H1 (cell line): Measurements from ENCODE around the gene ALOX5AP. TPM values are rescaled to one million over a fixed set of nuclear protein-coding genes. Genes with fewer than 3 reads are reported as not detected.
"Not testable (repeated sequence)": the region's sequence is repeated elsewhere in the genome, so short reads cannot be mapped to it uniquely, and the experiment has no call there.

Experiments
- CTCF ChIA-PET: fragments of 300-600 bp; sonication (Branson Sonifier 250); formaldehyde crosslinking; loops from one replicate; lab custom pipeline; 2021; ENCODE audit not compliant: partially characterized antibody; lab: Charles Lee
- POLR2A ChIA-PET: fragments of 300-600 bp; sonication (Branson Sonifier 250); formaldehyde crosslinking; loops from one replicate; lab custom pipeline; 2021; ENCODE audit warnings: inconsistent platforms; ENCODE audit not compliant: partially characterized antibody; lab: Charles Lee
- DNase-seq, 2 experiments: peaks; one replicate each; pipeline versions ENCODE4 v3.0.0 to v3.0.0-alpha.2; 2010 to 2022; ENCODE audit warnings: low spot score in 2 of 2, low read depth in 1 of 2, mixed read lengths in 1 of 2
- FAIRE-seq: peaks from 2 replicates; lab custom pipeline; 2011; peaks lifted over from hg19 to GRCh38; lab: Jason Lieb, UNC
- H2AFZ ChIP-seq: 2 replicates; pipeline ENCODE4 v1.8.1; 2012; ENCODE audit warnings: low read length, inconsistent platforms
- H2AK5ac ChIP-seq: 2 replicates; pipeline ENCODE4 v1.6.1; 2013; ENCODE audit warnings: low read depth, low read length
- H2BK120ac ChIP-seq: replicated peaks from 2 replicates; pipeline ENCODE3; 2013; ENCODE audit warnings: low read depth, low read length, inconsistent platforms
- H2BK12ac ChIP-seq: 2 replicates; pipeline ENCODE4 v1.6.1; 2013; ENCODE audit warnings: low read depth, low read length
- H2BK15ac ChIP-seq: 2 replicates; pipeline ENCODE4 v1.6.1; 2013; ENCODE audit warnings: low read length
- H2BK20ac ChIP-seq: 2 replicates; pipeline ENCODE4 v1.6.1; 2013; ENCODE audit warnings: low read length
- H2BK5ac ChIP-seq: 2 replicates; pipeline ENCODE4 v1.6.1; 2013; ENCODE audit warnings: low read depth, low read length
- H3K14ac ChIP-seq: 2 replicates; pipeline ENCODE4 v1.6.1; 2013; ENCODE audit warnings: inconsistent platforms; ENCODE audit not compliant: insufficient read length
- H3K18ac ChIP-seq: 2 replicates; pipeline ENCODE4 v1.6.1; 2013; ENCODE audit warnings: low read length; ENCODE audit errors: extremely low read depth
- H3K23ac ChIP-seq: 2 replicates; pipeline ENCODE4 v1.6.1; 2013; ENCODE audit warnings: inconsistent platforms; ENCODE audit not compliant: insufficient read length
- H3K23me2 ChIP-seq: 2 replicates; pipeline ENCODE4 v1.6.1; 2013; ENCODE audit warnings: low read depth, low read length
- H3K27ac ChIP-seq: 2 replicates; pipeline ENCODE4 v1.6.1; 2011; ENCODE audit warnings: low read depth, low read length, inconsistent platforms
- H3K27me3 ChIP-seq, 4 experiments: replicated peaks in 1 of 4; 1 replicate in 1 of 4; 2 replicates in 3 of 4; pipeline versions ENCODE4 v1.6.1 to v1.8.1; 2011 to 2013; ENCODE audit warnings: low read length in 3 of 4, mild to moderate bottlenecking in 3 of 4, inconsistent platforms in 2 of 4, mixed read lengths in 2 of 4, moderate library complexity in 1 of 4; ENCODE audit not compliant: control insufficient read depth in 3 of 4, insufficient read depth in 3 of 4; ENCODE audit errors: extremely low read depth in 1 of 4
- H3K36me3 ChIP-seq, 4 experiments: 2 replicates each; pipeline versions ENCODE4 v1.6.1 to v1.8.1; 2011 to 2013; ENCODE audit warnings: mild to moderate bottlenecking in 4 of 4, low read length in 3 of 4, moderate library complexity in 2 of 4, control low read depth in 1 of 4, inconsistent platforms in 1 of 4; ENCODE audit not compliant: insufficient read depth in 4 of 4, control insufficient read depth in 2 of 4
- H3K4ac ChIP-seq: replicated peaks from 2 replicates; pipeline ENCODE3; 2013; ENCODE audit warnings: low read length, low read depth, mixed read lengths, inconsistent platforms; ENCODE audit not compliant: insufficient read length
- H3K4me1 ChIP-seq, 4 experiments: replicated peaks in 1 of 4; 1 replicate in 1 of 4; 2 replicates in 3 of 4; pipeline versions ENCODE4 v1.6.1 to v1.8.1; 2011 to 2013; ENCODE audit warnings: low read length in 3 of 4, inconsistent platforms in 2 of 4, mixed read lengths in 1 of 4; ENCODE audit not compliant: insufficient read depth in 4 of 4, control insufficient read depth in 3 of 4
- H3K4me2 ChIP-seq, 2 experiments: 2 replicates each; pipeline versions ENCODE4 v1.6.1 to v1.8.1; 2011 to 2013; ENCODE audit warnings: low read depth in 2 of 2, low read length in 2 of 2, control low read depth in 1 of 2, inconsistent platforms in 1 of 2, mild to moderate bottlenecking in 1 of 2; ENCODE audit not compliant: insufficient read depth in 1 of 2
- H3K4me3 ChIP-seq, 4 experiments: fragments of 200-600, 300-600 bp in 1 of 4; sonication (generic), shearing (Covaris generic), sonication (Bioruptor Twin) in 1 of 4; 2 replicates each; pipeline versions ENCODE4 v1.5.1 to v1.8.1; 2011 to 2016; ENCODE audit warnings: low read length in 4 of 4, low read depth in 3 of 4, control low read depth in 2 of 4, inconsistent platforms in 2 of 4, mild to moderate bottlenecking in 2 of 4, mixed read lengths in 1 of 4, moderate library complexity in 1 of 4; ENCODE audit not compliant: insufficient read depth in 2 of 4; ENCODE audit errors: extremely low read depth in 1 of 4
- H3K56ac ChIP-seq: replicated peaks from 2 replicates; pipeline ENCODE3; 2013; ENCODE audit warnings: low read depth, mild to moderate bottlenecking, mixed read lengths, low read length, inconsistent platforms; ENCODE audit not compliant: insufficient read length
- H3K79me1 ChIP-seq: 2 replicates; pipeline ENCODE4 v1.6.1; 2013; ENCODE audit warnings: low read depth, low read length, control low read depth
- H3K79me2 ChIP-seq, 2 experiments: 2 replicates each; pipeline versions ENCODE4 v1.6.1 to v1.8.1; 2012 to 2013; ENCODE audit warnings: low read length in 2 of 2, mild to moderate bottlenecking in 2 of 2, inconsistent platforms in 1 of 2; ENCODE audit not compliant: insufficient read depth in 2 of 2, control insufficient read depth in 1 of 2
- H3K9ac ChIP-seq, 4 experiments: replicated peaks in 1 of 4; 1 replicate in 1 of 4; 2 replicates in 3 of 4; pipeline versions ENCODE4 v1.6.1 to v1.8.1; 2011 to 2013; ENCODE audit warnings: low read depth in 3 of 4, low read length in 3 of 4, control low read depth in 2 of 4, mild to moderate bottlenecking in 2 of 4, moderate library complexity in 2 of 4, inconsistent platforms in 1 of 4; ENCODE audit errors: extremely low read depth in 1 of 4
- H3K9me3 ChIP-seq, 2 experiments: 2 replicates each; pipeline versions ENCODE4 v1.6.1 to v1.8.1; 2012 to 2013; ENCODE audit warnings: mild to moderate bottlenecking in 2 of 2, moderate library complexity in 2 of 2, control low read depth in 1 of 2, inconsistent platforms in 1 of 2, low read depth in 1 of 2, low read length in 1 of 2, mixed read lengths in 1 of 2; ENCODE audit not compliant: insufficient read depth in 2 of 2
- H4K20me1 ChIP-seq, 2 experiments: replicated peaks in 1 of 2; 2 replicates each; pipeline versions ENCODE3 to v1.8.1; 2011 to 2013; ENCODE audit warnings: inconsistent platforms in 2 of 2, low read length in 2 of 2, mild to moderate bottlenecking in 1 of 2; ENCODE audit not compliant: insufficient read depth in 2 of 2, control insufficient read depth in 1 of 2
- H4K5ac ChIP-seq: 2 replicates; pipeline ENCODE4 v1.6.1; 2013; ENCODE audit warnings: low read length, low read depth, mixed read lengths, inconsistent platforms; ENCODE audit not compliant: insufficient read length
- H4K8ac ChIP-seq: 2 replicates; pipeline ENCODE4 v1.8.0; 2013; ENCODE audit warnings: mild to moderate bottlenecking, moderate library complexity, low read length, inconsistent platforms; ENCODE audit not compliant: insufficient read depth; ENCODE audit errors: extremely low read depth
- H4K91ac ChIP-seq: replicated peaks from 2 replicates; pipeline ENCODE3; 2013; ENCODE audit warnings: low read length, mixed read lengths, inconsistent platforms; ENCODE audit not compliant: insufficient read length
- WGBS, 2 experiments: shearing (Covaris generic) in 1 of 2; methylation state at CpG; one replicate each; pipeline versions ENCODE4 v1.1.6 to v1.1.7; 2013 to 2015; ENCODE audit warnings: low lambda C conversion rate in 2 of 2, mixed read lengths in 2 of 2, inconsistent platforms in 1 of 2, low coverage in 1 of 2, missing lambda C conversion rate in 1 of 2; ENCODE audit not compliant: insufficient replicate concordance in 2 of 2, insufficient coverage in 1 of 2, insufficient read length in 1 of 2; ENCODE audit errors: extremely low coverage in 1 of 2, missing lambda C conversion rate in 1 of 2; 5-methylcytosine and 5-hydroxymethylcytosine counted together
- polyA plus RNA-seq, 7 experiments: library from polyadenylated mRNA; depleted of rRNA in 3 of 7; stranded (reverse) in 5 of 7; unstranded in 2 of 7; fragments of >200 nt in 5 of 7; fragments of 200-250 nt in 2 of 7; gene quantifications; 1 replicate in 5 of 7; 2 replicates in 1 of 7; 4 replicates in 1 of 7; pipeline versions ENCODE4 v1.2.1 to v1.2.3, GENCODE V29; 2011 to 2013; ENCODE audit warnings: missing spikeins in 2 of 7, mixed read lengths in 2 of 7
- total RNA-seq: library from RNA; stranded (reverse); fragmentation: NEBNext Ultra II Directional; extraction: Animal tissue kit (Norgen Biotek cat#: 25700); gene quantifications from 2 replicates; pipeline ENCODE4 v1.2.1, GENCODE V29; 2021

The ALOX5AP gene
- total and polyA plus RNA-seq, 2 of the 8 experiments (the other 6 are each of a cell fraction or from before 2014, with no cell fraction given), result not detected

DNA sequence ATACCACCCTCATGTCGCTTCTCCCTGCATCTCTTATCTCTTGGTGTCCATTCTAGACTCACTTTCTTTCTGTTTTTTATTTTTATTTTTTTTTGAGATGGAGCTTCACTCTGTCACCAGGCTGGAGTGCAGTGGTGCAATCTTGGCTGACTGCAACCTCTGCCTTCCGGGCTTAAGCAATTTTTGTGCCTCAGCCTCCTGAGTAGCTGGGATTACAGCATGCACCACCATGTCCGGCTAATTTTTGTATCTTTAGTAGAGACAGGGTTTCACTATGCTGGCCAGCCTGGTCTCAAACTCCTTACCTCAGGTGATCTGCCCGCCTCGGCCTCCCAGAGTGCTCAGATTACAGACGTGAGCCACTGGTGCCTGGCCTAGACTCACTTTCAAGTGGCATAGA is 12.5 kb downstream of the ALOX5AP start:
- CTCF ChIA-PET, result interaction anchor here (1.0 to 1.6 kb wide), 6 partner anchors 9 to 296 kb away, joined by 3 to 4 read pairs (median 3); no protein-coding TSS in a partner anchor
- DNase-seq, H2BK5ac ChIP-seq, H3K18ac ChIP-seq, H2AFZ ChIP-seq, H2BK20ac ChIP-seq, H3K9me3 ChIP-seq, H3K4me2 ChIP-seq, H3K23me2 ChIP-seq, H3K36me3 ChIP-seq, H2BK15ac ChIP-seq, H2AK5ac ChIP-seq, H3K14ac ChIP-seq, H3K27me3 ChIP-seq, H4K8ac ChIP-seq, H3K9ac ChIP-seq, H4K91ac ChIP-seq, H3K79me1 ChIP-seq, H3K4me1 ChIP-seq, H3K79me2 ChIP-seq, H4K20me1 ChIP-seq, POLR2A ChIA-PET, H3K4ac ChIP-seq, H3K56ac ChIP-seq, H3K23ac ChIP-seq, FAIRE-seq, H3K27ac ChIP-seq, H3K4me3 ChIP-seq, H2BK12ac ChIP-seq, H4K5ac ChIP-seq, H2BK120ac ChIP-seq: not testable (repeated sequence)
- WGBS, 2 experiments, result 92% methylated on average over 6 of the region's 6 CpGs; no CpG with 5 or more reads in 1 of the 2 experiments
